CD14-positive monocyte (primary cell): ENCODE data around the gene RUFY1. TPM values are rescaled to one million over a fixed set of nuclear protein-coding genes. Genes with fewer than 3 reads are reported as not detected.

Source experiments
- DNase-seq, 3 donors: peaks; one replicate each; pipeline ENCODE4 v3.0.0-alpha.2; 2011 to 2022
- H2AFZ ChIP-seq: 2 replicates; pipeline ENCODE4 v1.6.0; 2012; ENCODE audit warnings: mild to moderate bottlenecking, low read depth, low read length, inconsistent platforms; ENCODE audit not compliant: insufficient read depth, poor library complexity, severe bottlenecking
- H3K27ac ChIP-seq, 2 donors: 1 replicate in 1 of 2; 2 replicates in 1 of 2; pipeline ENCODE4 v1.5.1; 2012 to 2013; ENCODE audit warnings: low read length in 2 of 2, control low read depth in 1 of 2, inconsistent platforms in 1 of 2, low read depth in 1 of 2, mild to moderate bottlenecking in 1 of 2
- H3K27me3 ChIP-seq, 2 donors: one replicate each; pipeline versions ENCODE4 v1.6.0 to v1.6.1; 2011 to 2013; ENCODE audit warnings: low read length in 2 of 2; ENCODE audit not compliant: control insufficient read depth in 2 of 2, insufficient read depth in 2 of 2
- H3K36me3 ChIP-seq, 2 donors: replicated peaks in 1 of 2; 1 replicate in 1 of 2; 2 replicates in 1 of 2; pipeline versions ENCODE4 v1.5.1 to v1.6.1; 2012 to 2013; ENCODE audit warnings: low read length in 2 of 2, control low read depth in 1 of 2, inconsistent platforms in 1 of 2, mild to moderate bottlenecking in 1 of 2; ENCODE audit not compliant: insufficient read depth in 2 of 2, control insufficient read depth in 1 of 2
- H3K4me1 ChIP-seq, 2 donors: 1 replicate in 1 of 2; 2 replicates in 1 of 2; pipeline versions ENCODE4 v1.5.1 to v1.6.1; 2012 to 2013; ENCODE audit warnings: low read length in 2 of 2, control low read depth in 1 of 2, inconsistent platforms in 1 of 2, mild to moderate bottlenecking in 1 of 2, moderate library complexity in 1 of 2; ENCODE audit not compliant: insufficient read depth in 2 of 2, control insufficient read depth in 1 of 2
- H3K4me2 ChIP-seq: replicated peaks from 2 replicates; pipeline ENCODE3; 2012; ENCODE audit warnings: low read length, moderate library complexity, mild to moderate bottlenecking; ENCODE audit not compliant: poor library complexity, severe bottlenecking; ENCODE audit errors: extremely low read depth
- H3K4me3 ChIP-seq, 3 experiments: fragments of 200-600 bp in 1 of 3; sonication (generic) in 1 of 3; replicated peaks in 1 of 3; 1 replicate in 2 of 3; 2 replicates in 1 of 3; pipeline ENCODE4 v1.5.1; 2011 to 2013; ENCODE audit warnings: low read length in 3 of 3, mild to moderate bottlenecking in 3 of 3, control low read depth in 2 of 3, low read depth in 2 of 3, inconsistent platforms in 1 of 3, moderate library complexity in 1 of 3
- H3K79me2 ChIP-seq: 2 replicates; pipeline ENCODE4 v1.6.0; 2012; ENCODE audit warnings: mild to moderate bottlenecking, control low read depth, inconsistent platforms, low read length, moderate library complexity; ENCODE audit not compliant: insufficient read depth
- H3K9ac ChIP-seq: 2 replicates; pipeline ENCODE4 v1.6.0; 2017; ENCODE audit warnings: low read length, mild to moderate bottlenecking; ENCODE audit not compliant: insufficient read depth, poor library complexity, severe bottlenecking
- H3K9me3 ChIP-seq, 2 donors: replicated peaks in 1 of 2; 1 replicate in 1 of 2; 2 replicates in 1 of 2; pipeline versions ENCODE4 v1.5.1 to v1.6.1; 2012 to 2013; ENCODE audit warnings: low read length in 2 of 2, control low read depth in 1 of 2; ENCODE audit not compliant: control insufficient read depth in 1 of 2, insufficient read depth in 1 of 2
- H4K20me1 ChIP-seq: 2 replicates; pipeline ENCODE4 v1.6.0; 2012; ENCODE audit warnings: mild to moderate bottlenecking, low read length, control low read depth, moderate library complexity; ENCODE audit not compliant: insufficient read depth
- H3K27ac Mint-ChIP-seq, 7 donors: one replicate each; pipeline ENCODE4 v1.8.0; 2020; ENCODE audit warnings: mild to moderate bottlenecking in 7 of 7, mixed read lengths in 7 of 7, moderate library complexity in 6 of 7, inconsistent platforms in 2 of 7
- H3K27me3 Mint-ChIP-seq, 3 donors: one replicate each; pipeline ENCODE4 v1.8.0; 2021 to 2022; ENCODE audit warnings: low read depth in 3 of 3, mild to moderate bottlenecking in 3 of 3, mixed read lengths in 3 of 3, moderate library complexity in 3 of 3, inconsistent platforms in 1 of 3
- H3K36me3 Mint-ChIP-seq, 2 donors: one replicate each; pipeline ENCODE4 v1.8.0; 2020; ENCODE audit warnings: mixed read lengths in 2 of 2, inconsistent platforms in 1 of 2, mild to moderate bottlenecking in 1 of 2
- H3K4me1 Mint-ChIP-seq: one replicate; pipeline ENCODE4 v1.8.0; 2020; ENCODE audit warnings: mild to moderate bottlenecking, mixed read lengths
- H3K4me3 Mint-ChIP-seq, 2 donors: one replicate each; pipeline ENCODE4 v1.8.0; 2020; ENCODE audit warnings: mild to moderate bottlenecking in 2 of 2, mixed read lengths in 2 of 2, moderate library complexity in 1 of 2
- H3K9me3 Mint-ChIP-seq, 7 donors: one replicate each; pipeline ENCODE4 v1.8.0; 2020 to 2022; ENCODE audit warnings: mixed read lengths in 7 of 7, mild to moderate bottlenecking in 6 of 7, moderate library complexity in 6 of 7, inconsistent platforms in 2 of 7
- WGBS: methylation state at CpG from one replicate; pipeline ENCODE4 v1.1.5; 2013; ENCODE audit warnings: missing lambda C conversion rate; ENCODE audit not compliant: insufficient coverage; 5-methylcytosine and 5-hydroxymethylcytosine counted together
- intact Hi-C, 2 donors: fragments of 100-400 bp; cut with micrococcal nuclease; formaldehyde crosslinking; loops; one replicate each; pipeline versions ENCODE4 v1.15.0 to v1.15.1; 2023
- polyA plus RNA-seq, 3 donors: library from polyadenylated mRNA; depleted of rRNA in 1 of 3; unstranded in 2 of 3; stranded (reverse) in 1 of 3; fragments of 300-500 nt in 2 of 3; fragments of >200 nt in 1 of 3; fragmentation: Illumina TruSeq in 2 of 3; gene quantifications; 1 replicate in 2 of 3; 2 replicates in 1 of 3; pipeline ENCODE4 v1.2.3, GENCODE V29; 2012 to 2021
- TF ChIP-seq, protein P1 (sequence below): fragments of 200-600 bp; IDR thresholded peaks from one replicate; pipeline ENCODE4 v1.8.0; 2022; ENCODE audit warnings: antibody characterized with exemption, mild to moderate bottlenecking

RUFY1 gene
- polyA plus RNA-seq, 3 donors: 26.9 to 29.3 (median 28.8) TPM

DNA sequence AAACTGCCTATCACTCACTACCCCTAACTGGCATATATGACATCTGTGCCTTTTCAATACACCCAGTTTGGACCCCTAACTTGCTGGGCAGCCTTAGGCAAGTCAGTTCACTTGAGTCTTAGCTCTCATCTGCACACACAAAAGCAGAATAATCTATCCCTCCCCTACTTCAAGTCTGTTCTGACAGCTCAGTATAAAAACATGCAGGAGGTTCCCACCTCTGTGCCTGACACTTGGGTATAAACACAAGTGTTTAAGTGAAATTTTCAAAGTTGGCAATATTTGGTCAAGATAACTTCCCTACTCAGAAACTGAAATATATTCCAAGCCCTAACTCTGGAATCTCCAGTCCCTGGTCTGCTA lies 60.5 kb downstream of the RUFY1 start:
- peaks cover 81 to 92% of the 10 kb centered on the region in 2 donors for H3K36me3 Mint-ChIP-seq
- intact Hi-C loops: no loop called here
- no peaks in the 10 kb centered on the region for H3K27me3 Mint-ChIP-seq
- H3K79me2 ChIP-seq: peaks cover 30% of the 10 kb centered on the region
- H4K20me1 ChIP-seq: peaks cover 97% of the 10 kb centered on the region
- no peaks in the 10 kb centered on the region for H3K9me3 Mint-ChIP-seq
- H3K27ac ChIP-seq: peak overlapping the region in 1 of 2 donors; percentile 48
- H3K4me2 ChIP-seq: no peak overlapping the region
- no peaks in the 10 kb centered on the region for H3K4me1 ChIP-seq
- no peak overlapping the region for H3K4me3 Mint-ChIP-seq
- TF ChIP-seq, protein P1, sequence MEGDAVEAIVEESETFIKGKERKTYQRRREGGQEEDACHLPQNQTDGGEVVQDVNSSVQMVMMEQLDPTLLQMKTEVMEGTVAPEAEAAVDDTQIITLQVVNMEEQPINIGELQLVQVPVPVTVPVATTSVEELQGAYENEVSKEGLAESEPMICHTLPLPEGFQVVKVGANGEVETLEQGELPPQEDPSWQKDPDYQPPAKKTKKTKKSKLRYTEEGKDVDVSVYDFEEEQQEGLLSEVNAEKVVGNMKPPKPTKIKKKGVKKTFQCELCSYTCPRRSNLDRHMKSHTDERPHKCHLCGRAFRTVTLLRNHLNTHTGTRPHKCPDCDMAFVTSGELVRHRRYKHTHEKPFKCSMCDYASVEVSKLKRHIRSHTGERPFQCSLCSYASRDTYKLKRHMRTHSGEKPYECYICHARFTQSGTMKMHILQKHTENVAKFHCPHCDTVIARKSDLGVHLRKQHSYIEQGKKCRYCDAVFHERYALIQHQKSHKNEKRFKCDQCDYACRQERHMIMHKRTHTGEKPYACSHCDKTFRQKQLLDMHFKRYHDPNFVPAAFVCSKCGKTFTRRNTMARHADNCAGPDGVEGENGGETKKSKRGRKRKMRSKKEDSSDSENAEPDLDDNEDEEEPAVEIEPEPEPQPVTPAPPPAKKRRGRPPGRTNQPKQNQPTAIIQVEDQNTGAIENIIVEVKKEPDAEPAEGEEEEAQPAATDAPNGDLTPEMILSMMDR: no peak
- no peaks in the 10 kb centered on the region for H3K9me3 ChIP-seq
- no peak for DNase-seq
- H3K36me3 ChIP-seq: peaks cover 88 to 100% of the 10 kb centered on the region in 2 donors
- no peak overlapping the region for H2AFZ ChIP-seq
- no peak overlapping the region for H3K9ac ChIP-seq
- no peaks in the 10 kb centered on the region for H3K27me3 ChIP-seq
- no peak overlapping the region for H3K4me3 ChIP-seq
- H3K4me1 Mint-ChIP-seq: peaks cover 8% of the 10 kb centered on the region
- H3K27ac Mint-ChIP-seq: peak overlapping the region in 2 of 7 donors; percentile 5 to 78

DNA sequence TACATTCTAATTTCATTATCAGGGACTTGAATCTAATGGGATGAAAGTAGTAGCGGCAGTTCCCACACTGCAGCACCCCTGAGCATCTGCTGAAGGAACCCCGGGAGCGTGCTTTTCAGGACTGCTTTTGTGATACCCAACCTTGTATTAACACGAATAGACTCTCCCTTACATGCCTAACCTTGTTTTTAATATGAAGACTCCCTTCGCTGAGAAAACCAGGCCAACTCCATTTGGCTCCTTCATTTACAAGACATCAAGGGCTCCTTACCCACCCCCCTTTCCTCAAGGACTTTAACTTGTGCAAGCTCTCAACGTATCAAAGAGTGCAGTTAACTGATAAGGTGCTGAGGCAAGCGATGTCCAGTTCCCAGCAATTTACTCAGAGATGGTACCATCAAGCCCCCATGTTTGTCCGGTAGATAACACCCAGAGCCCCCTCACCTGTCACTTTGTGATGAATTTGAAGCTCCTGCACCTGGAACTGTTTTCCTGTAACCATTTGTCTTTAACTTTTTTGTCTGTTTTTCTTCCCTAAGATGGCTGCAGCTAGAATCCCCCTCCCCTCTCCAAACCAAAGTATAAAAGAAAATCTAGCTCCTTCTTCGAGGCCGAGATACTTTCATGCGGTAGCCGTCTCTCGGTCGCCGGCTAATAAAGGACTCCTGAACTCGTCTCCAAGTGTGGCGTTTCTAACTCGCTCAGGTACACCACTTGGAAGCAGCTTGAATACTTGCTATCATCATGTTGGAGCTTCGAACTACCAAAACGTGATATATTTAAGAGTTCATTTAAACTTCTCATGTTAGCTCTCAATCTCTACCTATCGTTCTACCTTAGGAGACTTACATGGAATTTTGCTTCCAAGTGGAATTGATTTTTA lies 62.5 kb downstream of the RUFY1 start:
- intact Hi-C loops: no loop called here
- H3K4me1 Mint-ChIP-seq: peaks cover 7% of the 10 kb centered on the region
- Histone ChIP-seq H3K4me2 (no peak overlapping the region), H3K36me3 (peaks cover 91 to 100% of the 10 kb centered on the region in 2 donors), H3K79me2 (peaks cover 50% of the 10 kb centered on the region), H3K27ac (no peak overlapping the region), H3K4me3 (no peak overlapping the region), H3K4me1 (no peaks in the 10 kb centered on the region), H2AFZ (no peak overlapping the region), H3K9me3 (no peaks in the 10 kb centered on the region), H3K27me3 (no peaks in the 10 kb centered on the region), H3K9ac (no peak overlapping the region), H4K20me1 (peaks cover 97% of the 10 kb centered on the region)
- no peak overlapping the region for H3K4me3 Mint-ChIP-seq
- H3K9me3 Mint-ChIP-seq: no peaks in the 10 kb centered on the region
- no peaks in the 10 kb centered on the region for H3K27me3 Mint-ChIP-seq
- no peak for DNase-seq
- H3K36me3 Mint-ChIP-seq: peaks cover 80 to 92% of the 10 kb centered on the region in 2 donors
- H3K27ac Mint-ChIP-seq: peak overlapping the region in 5 of 7 donors; percentile 10 to 68 (median 54)
- TF ChIP-seq, protein P1: no peak
- 97% methylated on average over 13 of the region's 21 CpGs for WGBS
